DMS 273 treated with DMSO at 0.1 percent for 48 hours (cell line): Measurements from ENCODE around the gene TTLL12.

Experiments used
- DNase-seq: peaks from one replicate; lab custom pipeline; 2025; lab: John Stamatoyannopoulos, UW

The TTLL12 gene

DNA sequence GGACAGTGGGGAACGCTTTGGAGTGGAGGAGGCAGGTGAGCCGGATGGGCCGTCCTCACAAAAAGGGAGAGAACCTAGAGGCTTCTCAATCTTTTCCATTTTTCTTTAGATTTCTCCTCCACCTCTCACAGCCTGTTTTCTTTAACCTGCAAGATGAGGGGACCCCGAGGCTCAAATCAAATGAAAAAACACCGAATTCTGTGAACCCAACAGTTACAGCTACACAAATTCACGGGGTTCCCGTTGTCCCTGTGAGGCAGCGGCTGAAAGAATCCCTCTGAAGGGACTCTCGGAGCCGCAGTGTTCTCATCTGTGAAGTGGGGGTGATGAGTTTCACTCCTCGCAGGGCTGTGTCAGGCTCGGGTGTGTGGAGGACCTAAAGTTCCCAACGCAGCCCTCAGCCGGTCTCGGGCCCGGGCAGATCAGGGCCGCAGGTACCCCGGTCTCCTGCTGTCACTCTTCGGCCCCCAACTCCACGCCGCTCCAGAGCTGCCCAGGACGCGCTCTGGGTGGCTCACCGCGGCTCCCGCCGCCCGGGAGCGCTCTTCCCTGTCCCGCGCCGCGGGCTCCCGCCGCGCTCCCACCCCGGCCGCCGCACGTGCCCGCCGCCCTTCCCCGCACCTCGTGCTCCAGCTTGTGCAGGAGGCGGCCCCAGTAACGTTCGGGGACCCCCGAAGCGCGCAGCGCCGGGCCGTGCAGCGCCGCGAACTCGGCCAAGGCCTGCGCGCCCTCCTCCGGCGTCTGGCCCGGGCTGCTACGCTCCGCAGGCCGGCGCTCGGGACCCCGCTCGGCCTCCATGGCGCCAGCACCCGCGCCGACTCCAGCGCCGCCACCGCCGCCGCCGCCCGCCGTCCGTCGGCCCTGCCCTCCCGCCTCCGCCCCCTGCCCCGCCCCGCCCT lies at the start of gene TTLL12:
Gene TTLL12 (minus strand): TSS at position 863 of the 899 bp plus-strand sequence. CDS start 65 bp downstream, at position 798.
- no peak for DNase-seq

DNA sequence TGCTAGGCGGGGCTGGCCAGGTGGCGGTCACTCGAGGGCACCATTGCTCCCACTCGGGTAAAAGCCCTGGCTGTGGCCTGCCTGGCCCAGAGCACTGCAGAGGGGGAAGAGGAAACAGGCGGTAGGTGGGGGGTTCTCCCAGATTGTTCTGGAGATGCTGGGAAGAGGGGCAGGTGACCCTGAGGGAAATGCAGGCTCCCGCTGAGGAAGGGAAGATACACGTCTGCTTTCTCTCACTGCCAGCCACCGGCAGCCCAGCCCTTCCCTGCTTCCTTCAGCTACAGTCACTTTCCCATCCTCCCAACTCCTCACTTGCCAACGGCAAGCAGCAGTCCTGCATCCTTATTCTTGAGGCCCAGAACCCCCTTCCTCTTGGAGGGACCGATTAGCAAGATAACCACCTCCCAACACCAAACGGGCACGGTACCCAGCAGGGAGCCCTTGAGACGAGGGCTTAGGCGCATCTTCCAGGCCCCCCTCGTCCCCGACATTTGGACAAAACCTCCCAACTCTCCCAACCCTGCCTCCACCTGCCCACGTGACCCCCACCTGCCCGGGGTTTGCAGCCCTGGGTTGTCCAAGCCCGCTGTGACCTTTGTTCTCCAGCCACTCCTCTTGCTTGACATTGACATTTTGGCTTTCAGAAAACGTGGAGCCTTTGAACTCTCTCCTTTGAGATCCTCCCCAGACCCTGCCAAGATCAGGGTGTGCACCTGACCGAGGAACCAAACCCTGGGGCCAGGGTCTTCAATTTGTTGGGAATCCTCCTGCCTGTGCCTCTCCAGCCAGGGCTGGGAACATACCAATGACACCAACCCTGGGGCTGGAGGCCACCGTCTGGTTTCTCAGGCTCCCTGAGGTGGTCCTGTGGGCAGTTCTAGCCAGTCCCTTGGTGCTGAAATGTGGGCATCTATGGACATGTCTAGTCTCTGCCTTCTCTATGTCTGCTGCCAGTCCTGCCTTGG lies 48.8 kb upstream of the TTLL12 start:
- no peak for DNase-seq

DNA sequence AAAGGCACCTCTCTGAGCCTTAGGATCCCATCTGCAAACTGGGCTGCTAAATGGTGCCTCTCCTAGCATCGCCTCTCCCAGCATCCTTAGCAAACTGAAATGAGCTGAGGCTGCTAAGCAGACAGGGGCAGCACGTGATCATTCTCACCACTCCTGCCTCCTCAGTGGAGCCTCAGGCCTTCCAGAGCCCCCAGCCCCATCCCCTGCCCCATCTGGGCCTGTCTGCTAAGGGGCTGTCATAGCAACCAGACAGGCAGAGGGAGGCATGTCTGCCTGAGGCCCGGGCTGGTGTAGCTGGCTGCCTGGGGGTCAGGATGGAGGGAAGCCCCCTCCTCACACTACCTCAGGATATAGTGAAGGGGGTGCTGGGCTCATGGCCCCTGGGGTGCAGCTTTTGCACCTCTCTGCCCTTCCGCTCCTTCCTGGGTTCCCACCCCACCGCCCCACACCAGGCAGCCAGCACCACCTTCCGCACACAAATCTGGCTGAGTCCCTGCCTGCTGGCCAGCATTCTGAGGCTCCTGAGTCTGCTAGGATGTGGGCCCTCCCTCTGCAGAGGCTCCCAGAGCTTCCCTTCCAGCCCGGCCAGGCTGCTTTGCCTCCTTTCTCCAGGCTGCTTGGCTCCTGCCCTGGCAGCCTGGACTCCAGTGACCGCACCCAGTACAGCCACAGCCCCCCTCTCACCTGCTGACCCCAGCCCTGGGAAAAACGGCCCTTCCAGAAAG lies 47.5 kb upstream of the TTLL12 start:
- no peak for DNase-seq

DNA sequence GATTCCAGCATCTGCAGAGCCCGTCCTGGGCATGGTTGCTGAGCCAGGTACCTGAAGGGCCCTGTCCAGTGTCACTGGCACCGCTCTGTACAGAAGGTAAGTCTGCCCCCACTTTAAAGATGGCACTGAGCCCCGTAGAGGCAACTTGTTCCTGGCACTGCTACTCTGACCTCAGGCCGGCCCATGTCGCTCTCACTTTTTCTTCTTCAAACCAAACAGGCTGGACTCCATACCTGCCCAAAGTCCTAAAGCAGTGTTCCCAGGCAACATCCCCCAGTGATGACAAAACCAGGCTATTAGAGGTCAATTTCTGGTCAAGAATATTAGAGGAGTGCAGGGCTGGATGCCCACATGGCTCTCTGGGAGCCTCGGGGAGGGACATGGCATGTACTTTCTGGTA lies 46.6 kb upstream of the TTLL12 start:
- DNase-seq, result no peak

DNA sequence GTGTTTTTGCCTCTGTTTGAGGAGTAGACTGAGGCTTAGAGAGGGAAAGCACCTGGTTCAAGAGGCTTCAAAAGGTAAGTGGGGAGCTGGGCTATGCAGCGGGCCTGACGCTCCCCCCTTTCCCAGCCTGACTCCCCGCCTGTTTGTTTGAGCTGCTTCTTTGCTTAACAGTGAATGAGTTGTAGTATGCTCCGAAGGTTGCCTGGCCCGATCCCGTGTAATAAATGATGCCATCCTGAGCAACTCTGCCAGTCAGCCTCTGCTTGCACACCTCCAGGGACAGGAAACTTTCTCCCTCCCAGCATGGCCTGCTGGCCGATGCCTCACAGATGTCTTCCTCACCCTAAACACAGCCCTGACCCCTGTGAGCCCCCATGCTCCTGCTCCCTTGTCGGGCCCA lies 45.5 kb upstream of the TTLL12 start:
- DNase-seq, result no peak

DNA sequence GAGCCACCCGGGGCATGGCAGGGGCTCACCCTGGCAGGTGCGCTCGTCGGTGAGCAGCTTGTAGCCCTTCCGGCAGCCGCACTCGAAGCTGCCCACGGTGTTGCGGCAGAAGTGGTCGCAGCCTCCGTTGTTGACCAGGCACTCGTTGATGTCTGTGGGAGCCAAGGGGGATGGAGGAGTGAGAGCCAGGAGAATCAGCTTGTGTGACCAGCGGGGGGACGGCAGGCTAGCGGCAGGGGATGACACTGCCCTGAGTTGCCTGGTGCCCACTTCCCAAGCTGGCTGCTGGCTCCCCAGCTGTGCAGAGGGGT lies 44.7 kb upstream of the TTLL12 start:
- DNase-seq, result no peak

DNA sequence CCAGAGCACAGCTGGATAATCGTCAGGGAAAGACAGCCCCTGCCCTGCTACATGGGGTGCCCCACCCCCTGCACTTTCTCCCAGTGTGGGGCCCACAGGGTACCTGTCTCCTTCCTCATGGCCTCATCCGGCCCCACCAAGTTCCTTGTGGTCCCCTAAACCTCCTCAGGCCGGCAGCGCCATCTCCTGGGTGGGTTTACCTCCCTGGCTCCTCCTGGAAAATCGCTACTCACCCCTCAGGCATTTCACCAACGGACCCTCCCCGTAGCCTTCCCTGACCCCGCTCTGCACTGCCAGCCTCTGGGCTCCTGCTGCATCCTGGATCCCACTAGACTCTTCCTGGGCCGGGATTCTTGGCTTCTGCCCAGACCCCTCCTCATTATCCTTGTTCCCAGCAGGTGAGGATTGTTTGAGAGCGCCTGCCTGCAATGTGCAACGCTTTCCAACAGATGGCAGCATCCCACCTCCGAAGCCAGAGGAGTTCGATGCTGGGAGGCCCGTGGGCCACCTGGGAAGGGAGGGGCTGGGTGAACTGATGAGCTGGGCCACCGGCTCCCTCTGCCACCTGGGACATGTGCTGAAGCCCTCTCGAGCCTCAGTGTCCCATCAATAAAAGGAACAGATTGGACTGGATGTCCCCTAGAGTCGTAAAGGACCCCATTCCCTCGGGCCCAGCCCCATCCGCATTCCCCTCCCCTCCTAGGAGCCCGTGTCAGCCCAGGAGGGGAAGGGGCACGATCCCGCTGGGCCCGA lies 44.2 kb upstream of the TTLL12 start:
- DNase-seq, result no peak

DNA sequence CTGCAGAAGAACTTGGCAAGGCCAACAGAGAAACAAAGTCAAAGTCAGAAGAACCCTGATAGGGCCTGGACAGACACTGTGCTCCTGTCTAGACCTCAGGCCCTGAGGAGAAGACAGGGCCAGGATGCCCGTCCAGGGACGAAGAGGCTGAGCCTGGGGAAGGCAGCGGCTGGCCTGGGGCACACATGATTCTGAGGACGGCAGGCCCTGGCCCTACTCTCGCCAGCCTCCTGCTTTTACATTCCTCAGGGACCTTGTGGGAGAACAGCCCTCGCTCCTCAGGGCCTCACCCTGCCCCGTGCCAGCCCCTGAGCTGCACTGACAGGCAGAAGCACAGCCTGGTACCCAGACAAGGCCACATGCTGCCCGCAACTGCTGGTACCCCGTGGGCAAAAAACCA lies 43.6 kb upstream of the TTLL12 start:
- no peak for DNase-seq

DNA sequence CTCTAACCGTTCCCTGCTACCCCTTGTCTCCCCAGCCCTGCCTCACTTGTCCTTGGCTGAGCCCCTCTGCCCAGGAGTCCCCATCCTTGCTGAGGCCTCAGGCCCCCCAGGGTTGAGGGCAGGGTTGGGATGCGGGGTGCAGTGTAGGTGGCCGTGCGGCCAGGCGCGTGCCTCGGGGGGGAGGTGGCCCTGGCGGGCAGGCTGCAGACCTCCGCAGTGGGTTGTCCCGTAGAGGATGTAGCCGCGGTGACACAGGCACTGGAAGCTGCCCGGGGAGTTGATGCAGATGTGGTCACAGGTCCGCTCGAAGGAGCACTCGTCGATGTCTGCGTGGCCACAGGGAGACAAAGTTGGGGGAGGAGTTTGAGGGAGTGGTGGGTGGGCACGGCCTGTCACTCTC lies 41.9 kb upstream of the TTLL12 start:
- DNase-seq, result no peak

DNA sequence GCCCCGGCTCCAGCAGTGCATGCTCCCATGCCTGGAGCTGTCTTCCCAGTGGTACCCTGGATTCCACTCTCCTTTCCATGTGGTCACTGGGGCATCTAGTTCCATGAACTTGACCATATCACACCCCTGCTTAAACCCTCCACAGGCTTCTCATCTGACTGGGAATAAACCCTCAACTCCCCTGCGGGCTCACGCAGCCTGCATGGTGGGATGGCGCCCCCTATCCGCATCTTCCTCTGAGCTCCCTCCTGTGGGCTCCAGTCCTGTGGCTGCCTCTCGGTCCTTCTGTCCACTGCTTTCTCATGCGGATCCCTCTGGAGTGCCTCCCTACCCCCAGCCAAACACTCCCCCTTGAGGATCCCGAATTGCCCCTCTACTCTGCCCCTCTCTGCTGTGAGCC lies 41.4 kb upstream of the TTLL12 start:
- no peak for DNase-seq

DNA sequence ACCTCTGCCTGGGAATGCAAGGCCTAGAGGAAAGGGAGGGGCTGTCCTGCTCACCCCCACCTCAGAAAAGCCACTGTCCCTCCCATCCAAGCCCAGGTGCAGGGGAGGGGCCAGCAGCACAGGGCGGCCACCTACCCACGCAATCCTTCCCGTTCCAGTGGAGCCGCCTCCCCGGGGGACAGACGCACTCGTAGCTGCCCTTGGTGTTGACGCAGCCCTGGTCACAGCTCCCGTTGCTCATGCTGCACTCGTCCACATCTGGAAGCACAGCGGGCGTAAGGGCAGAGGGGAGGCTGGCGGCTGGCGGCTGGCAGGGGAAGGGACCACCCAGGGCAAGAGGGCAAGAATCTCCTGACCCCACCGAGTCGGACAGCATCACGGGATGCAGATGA lies 40.3 kb upstream of the TTLL12 start:
- DNase-seq, result no peak

DNA sequence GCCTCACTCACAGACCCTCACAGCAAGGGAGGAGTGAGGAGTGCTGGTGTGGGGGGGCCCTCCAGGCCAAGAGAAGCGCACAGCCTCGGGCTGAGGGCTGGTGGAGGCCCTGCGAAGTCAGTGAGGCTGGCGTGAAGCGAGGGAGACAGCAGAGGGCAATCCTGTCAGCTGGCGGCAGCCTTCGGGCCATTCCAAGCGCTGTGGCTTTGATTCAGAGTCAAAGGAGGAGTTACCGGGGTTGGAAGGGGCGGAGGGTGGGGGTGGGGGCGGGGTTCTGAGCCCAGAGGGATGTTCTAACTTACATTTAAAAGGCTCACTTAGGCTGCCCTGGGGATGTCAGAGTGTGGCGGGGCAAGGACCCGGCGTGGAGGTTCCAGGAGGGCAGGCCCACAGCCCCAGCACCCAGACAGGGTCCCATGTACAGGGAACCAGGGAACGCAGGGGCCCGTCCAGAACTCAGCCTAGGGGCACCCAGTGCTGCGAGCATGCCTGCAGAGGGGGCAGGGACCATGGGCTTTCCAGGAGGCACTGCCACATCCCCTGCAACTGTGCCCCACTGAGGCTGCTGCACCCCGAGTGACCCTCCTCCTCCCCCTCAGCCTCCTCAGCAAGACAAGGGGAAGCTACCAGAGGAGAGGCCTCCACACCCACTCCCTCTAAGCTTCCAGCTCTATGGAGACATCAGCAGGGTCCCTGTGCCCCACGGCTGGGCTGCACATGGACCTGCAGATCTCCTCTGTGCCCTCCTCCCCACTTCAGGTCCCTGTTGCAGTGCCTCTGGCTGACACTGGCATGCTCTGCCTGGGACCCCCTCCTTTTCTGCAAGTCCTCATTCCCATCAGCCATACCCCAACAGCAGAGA lies 39.7 kb upstream of the TTLL12 start:
- no peak for DNase-seq

DNA sequence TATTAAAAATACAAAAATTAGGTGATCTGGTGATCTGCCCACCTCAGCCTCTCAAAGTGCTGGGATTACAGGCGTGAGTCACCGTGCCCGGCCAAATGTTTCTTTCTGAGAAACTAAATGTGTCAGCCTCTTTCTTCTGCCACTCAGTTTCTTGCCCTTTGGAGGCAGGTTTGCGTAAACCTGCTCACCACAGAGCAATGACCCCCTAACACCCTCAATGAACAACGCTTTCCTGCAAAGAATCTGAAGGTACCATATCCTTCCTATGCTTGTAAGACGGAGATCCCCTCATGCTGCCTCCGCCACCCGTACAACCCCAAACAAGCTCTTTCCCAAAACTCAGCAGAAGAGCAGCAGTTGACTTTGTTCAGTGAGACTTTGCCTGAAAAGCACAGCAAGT lies 38.7 kb upstream of the TTLL12 start:
- DNase-seq, result no peak

DNA sequence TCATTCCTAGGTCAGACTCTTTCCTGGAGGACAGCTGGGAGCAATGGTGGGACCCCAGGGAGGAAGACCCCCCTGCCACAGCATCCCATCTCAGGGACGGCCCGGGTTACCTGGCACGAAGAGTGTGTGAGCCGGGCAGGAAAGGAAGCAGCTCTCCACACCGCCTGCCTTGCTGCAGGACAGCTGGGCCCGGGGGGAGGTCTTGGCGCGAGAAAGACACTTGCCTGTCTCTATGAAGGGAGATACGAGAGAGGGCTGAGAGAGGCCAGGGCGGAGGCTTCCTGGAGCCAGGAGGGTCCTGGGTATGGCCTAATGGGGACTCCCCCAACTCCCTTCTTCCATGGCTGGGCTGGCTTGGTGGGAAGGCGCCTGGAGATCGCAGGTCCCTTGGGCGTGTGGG lies 36.1 kb upstream of the TTLL12 start:
- no peak for DNase-seq

DNA sequence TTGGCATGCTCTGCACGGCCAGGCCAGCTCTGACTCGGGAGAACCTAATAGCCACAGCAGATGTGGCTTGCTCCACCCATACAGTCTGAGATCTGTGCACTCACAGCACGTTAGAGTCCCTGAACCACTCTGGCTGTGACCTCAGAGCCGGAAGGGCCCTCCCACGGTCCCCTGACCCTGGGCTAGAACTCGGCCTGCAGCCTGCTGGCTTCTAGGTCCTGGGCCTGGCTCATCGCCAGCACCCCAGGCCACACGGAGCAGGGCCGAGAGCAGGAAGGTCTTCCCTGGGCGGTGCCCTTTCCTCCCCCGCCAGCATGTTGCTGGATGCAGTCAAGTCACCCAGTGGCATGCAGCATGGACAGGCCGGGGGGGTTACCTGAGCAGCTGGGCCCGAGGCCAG lies 35.3 kb upstream of the TTLL12 start:
- DNase-seq, result no peak

DNA sequence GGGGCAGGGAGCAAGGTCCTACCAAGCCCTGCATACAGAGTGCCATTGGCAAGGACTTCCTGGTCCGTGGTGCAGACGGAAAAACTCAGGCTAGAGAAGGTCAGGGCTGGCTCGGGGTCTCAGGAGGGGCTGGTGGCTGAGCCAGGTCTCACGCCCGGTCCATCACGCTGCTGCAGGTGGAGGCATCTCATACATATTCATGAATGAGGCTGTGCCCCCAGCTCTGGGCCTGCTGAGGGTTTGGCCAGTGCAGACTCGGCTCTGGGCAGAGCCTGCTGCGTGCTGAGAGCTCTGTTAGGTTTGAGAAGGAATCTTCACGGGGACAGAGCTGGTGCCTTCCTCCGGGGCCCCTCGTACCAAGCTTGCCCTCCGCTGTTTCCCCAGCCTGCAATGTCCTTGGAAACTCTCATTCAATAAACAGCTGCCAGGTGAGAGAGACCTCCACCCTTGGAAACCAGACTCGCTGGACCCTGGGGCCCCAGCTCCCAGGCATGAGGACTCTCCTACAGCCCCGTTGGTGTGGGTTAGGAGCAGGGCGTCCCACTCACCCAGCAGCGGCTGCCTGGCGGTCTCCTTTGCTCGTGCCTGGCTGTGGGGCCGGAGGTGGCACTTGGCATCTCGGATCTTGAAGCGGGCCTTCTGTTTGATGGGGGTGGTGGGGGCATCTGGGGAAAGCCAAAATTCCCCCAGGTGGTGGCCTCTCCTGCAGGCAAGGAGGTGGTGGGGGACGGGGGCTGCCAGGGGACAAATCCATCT lies 33.9 kb upstream of the TTLL12 start:
- DNase-seq, result no peak

DNA sequence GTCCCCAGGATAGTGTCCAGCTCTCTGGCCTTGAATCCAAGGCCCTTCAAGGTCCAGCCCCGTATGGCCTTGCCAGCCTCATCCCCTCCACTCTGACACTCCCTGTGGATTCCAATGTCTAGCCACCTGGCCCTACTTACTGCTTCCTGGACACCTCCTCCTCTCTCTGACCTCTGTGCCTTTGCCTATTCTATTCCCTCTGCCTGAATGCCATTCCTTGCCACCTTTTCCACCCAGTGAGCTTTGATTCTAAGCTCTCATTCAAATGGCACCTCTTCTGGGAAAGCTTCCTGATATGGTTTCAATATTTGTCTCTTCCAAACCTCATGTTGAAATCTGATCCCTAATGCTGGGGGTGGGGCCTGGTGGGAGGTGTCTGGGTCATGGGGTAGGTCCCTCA lies 31.9 kb upstream of the TTLL12 start:
- DNase-seq, result no peak

DNA sequence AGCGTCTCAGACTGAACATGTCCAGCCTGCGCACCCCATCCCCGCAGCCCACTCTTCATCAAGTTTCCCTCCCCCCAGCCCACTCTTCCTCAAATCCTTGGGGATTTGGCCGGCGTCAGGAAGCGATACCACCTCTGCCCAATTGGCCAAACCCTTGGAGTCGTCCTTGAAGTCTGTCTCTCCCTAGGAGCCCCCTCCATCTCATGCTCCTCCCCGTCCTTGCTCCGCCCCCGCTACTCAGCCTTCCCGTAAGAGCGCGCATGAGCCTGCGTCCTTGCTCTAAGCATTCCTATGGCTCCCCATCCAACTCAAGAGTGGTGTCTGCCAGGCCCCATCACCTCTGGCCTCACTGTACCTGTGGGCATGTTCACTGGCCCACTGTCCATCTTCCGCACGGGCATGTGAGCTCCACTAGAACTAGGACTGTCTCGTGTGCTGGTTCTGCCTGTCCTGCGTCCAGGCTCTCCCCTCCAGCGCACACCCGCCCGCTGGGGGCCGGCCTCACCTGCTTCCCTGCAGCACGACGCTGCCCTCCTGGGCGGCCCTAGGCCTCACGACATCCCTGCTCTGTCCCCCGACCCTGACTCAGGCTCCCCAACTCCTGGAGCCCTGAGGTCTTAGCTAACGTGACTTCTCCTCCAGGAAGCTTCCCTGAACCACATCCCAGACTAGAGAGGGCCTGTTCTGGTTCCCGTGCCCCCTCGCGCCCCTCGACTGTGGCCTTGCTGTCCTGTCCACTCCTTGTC lies 30.5 kb upstream of the TTLL12 start:
- no peak for DNase-seq

DNA sequence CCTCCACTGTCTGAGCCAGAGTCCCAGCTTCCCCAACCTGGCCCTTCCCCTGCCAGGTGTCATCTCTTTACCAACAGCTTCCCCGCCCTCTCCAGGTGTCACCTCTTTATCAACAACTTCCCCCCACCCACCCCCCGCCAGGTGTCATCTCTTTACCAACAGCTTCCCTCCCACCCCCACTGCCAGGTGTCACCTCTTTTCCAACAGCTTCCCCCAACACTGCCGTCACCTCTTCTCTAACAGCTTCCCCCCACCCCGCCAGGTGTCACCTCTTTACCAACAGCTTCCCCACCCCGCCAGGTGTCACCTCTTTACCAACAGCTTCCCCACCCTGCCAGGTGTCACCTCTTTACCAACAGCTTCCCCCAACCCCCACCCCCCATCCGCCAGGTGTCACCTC lies 29.8 kb upstream of the TTLL12 start:
- DNase-seq, result no peak
